Midbrain (tissue), 1 donor: ENCODE results near the gene PYROXD2.

ENCODE experiments used
- DNase-seq: peaks from one replicate; lab custom pipeline; 2025; lab: John Stamatoyannopoulos, UW

PYROXD2 gene

DNA sequence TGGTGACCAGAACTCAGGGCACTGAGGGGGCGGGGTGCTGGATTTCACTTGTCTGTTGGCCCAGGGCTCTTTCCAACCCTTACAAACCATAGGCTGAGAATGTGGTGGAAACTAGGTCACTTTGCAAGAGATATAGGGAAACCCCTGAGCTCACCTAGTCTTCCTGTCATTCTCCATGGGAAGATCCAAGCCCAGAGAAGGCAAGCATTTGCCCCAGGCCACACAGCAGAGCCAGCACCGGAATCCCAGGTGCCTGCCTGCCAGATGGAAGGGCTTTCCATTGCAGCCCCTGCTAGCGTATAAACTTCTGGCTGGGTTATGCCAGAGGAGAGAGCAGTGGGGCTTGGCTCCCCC is 427 bp downstream of the PYROXD2 start:
- DNase-seq, result no peak

DNA sequence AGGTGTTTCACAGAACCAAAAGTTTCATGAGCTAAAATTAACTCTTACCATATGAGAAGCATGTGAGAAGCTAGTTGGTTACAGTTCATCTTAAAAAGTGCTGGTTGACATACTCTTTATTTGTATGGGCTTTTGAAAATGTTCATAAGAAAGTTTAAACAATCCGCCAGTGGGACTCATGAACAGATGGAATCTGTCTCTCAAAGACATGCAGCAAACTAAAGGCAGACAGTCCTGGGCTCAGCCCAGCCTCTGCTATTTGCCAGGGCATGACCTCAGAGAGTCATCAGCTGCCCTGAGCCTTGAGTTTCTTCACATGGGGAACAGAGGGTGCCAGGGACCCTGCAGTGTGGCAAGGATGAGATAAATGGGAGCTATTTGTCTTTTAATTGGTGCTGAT is 3.2 kb downstream of the PYROXD2 start:
- no peak for DNase-seq

DNA sequence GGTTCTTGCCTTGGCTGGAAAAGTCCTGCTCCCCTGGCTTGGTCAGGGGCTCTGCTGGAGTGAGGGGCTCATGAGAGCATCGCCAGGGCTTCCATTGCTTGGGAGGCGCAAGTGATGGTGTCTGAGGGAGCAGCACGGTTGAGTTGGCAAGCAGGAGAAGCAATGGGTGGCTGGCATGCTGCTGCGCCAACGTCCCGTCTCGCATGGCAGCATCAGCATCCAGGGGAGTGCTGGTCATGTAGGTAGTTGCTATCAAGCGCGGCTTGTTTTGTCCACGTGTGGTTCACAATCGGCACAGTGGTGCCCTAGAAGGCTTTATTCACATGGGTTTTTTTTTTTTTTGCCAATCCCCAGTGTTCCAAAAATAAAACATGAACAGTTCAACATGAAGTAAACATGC is 3.8 kb downstream of the PYROXD2 start:
- no peak for DNase-seq

DNA sequence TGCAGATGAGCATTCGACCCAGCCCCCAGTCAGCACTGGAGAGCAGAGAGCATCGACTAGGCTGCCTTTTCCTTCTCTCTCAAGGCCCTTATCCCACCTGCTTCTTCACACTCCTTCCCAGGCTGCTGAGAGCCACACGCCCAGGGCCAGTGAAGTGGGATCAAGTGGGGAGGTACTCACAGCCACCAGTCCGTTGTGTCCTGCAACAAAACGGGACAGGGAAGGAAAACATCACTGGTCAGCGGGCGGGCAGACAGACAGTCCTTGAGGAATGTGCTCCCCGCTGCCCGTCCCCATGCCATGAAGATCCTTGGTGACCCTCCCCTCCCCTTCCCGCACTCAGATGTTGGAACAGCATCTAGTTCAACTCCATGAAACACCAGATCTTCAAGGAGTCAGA is 4.2 kb downstream of the PYROXD2 start:
- DNase-seq, result no peak

- DNase-seq, result no peak
These were observed 4.7 kb downstream of the PYROXD2 start for GRCh38 chr10:98410135-98410743.

DNA sequence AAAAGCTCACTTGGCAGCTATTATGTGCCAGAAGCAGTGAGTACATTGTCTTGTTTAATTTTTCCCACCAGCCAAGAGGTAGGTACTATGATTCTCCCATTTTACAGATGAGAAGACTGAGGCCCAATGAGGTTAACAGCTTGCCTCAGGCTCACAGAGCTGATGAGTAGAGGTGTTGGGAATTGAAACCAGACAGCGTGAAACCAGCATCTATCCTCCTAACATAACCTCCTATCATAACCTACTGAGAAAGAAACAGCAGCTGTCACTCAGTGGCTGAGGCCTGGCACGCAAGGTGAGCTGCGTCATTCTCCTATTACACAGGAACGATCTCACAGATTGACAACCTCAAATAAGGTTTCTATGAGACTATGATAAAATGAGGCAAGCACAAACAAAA is 6.2 kb downstream of the PYROXD2 start:
- no peak for DNase-seq

GRCh38 chr10:98407744-98408241 is 7.2 kb downstream of the PYROXD2 start:
- DNase-seq, result no peak

DNA sequence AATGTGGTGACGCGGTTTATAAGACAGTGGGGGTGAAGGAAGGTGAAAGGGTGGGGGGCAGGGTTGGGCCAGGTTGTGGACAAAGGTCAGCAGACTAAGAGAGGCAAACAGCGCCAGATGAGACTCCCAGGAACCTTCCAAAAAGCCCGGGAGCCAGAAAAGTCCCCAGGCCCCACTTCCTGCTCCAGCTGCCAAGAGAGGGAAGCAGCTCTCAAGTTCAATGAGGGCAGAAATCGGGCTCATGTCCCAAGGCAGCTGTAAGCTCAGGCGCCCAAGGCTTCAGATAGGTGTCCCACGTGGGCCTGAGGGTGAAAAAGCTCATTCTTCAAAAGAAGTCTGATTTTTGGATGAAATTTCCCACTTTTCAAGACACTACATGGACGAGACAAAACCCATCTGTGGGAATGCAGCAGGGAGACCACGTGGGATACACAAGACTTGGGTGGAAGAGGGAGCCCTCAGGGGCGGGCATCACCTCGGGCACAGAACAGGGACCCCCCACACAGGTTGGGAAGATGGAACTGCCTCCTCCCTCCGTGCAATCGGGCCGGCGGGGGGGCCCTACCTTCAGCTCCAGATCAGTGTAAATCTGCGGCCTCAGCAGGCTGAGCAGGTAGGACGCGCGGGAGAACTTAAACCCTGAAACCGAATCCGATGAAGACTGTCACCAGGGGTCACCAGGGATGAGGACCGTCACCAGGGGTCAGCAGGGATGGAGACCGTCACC is 7.8 kb downstream of the PYROXD2 start:
- no peak for DNase-seq

GRCh38 chr10:98405422-98405821 is 9.6 kb downstream of the PYROXD2 start:
- DNase-seq, result no peak

DNA sequence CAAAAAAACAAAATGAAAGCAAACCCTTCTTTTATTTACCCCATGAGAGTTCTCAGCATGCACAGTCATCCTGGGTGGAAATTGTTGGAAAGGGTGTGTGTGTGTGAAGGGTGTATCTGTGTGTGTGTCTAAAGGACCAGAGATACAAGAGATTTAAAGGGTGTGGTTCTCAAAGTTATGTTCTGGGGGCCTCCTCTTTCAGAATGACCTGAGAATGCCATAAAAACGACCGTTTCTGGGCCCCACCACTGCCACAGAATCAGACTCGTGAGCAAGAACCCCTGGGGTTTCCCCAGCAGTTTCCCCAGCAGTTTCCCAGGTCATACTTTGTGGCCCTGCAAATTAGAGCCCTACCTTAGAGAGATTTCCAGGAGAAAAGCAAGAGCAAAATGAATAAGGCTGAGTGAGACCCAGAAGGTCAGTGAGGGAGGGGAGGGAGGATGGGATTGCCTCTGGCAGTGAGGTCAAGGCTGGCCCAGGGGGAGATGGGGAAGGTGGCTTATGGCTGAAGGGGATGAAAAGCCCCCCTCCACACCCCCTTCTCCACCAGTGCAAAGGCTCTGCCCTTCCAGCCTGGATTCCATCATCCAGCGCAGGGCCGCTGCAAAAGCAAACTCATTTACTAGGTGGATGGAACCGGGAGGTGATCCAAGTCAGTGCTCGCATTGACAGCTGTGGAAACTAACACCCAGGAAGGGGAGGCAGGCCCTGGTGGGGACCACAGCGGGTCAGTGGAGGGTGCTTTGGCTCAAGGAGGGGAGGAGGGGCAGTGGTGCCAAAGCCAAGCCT is 10.2 kb downstream of the PYROXD2 start:
- DNase-seq, result no peak

GRCh38 chr10:98403812-98404504 is 11.0 kb downstream of the PYROXD2 start:
- DNase-seq, result no peak

DNA sequence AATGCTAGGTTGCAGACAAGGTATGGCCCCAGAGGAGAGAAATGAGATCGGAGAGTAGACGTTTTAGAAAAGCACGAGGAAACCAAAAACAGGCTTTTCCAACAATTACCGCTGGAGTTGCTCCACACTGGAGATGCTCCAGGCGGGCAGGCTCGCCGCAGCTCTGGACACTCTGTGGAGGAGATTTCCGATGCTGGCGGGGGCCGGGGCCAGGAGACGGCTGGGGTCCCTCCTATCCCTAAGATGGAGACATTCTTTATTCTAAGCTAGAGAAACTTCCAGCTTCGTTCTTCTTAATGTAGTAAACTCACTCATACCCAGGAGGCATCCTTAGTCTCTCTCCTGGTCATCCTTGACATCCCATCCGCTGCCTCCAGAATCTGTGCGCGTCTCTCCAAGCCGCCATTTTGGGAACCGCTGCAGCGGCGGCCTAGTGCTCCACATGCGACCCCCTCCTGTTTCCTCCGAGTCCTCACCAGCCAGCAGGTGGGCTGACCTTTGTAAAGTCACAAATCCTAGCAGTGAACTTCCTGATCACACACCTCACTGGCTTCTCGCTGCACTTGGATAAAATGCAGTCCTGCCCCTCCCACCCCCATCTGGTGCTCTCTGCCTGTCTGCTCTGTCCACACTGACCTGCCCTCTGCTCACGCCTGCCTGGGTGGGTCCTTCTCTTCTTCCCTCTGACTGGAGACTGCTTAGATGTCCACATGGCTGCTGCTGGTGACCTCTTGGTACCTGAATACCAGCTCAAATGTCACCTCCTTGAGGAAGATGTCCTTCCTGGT is 11.9 kb downstream of the PYROXD2 start:
- no peak for DNase-seq

- no peak for DNase-seq
These were observed 12.5 kb downstream of the PYROXD2 start for GRCh38 chr10:98402478-98402877.

- no peak for DNase-seq
These were observed 14.5 kb downstream of the PYROXD2 start for GRCh38 chr10:98400482-98400881.

GRCh38 chr10:98399784-98400183 is 15.2 kb downstream of the PYROXD2 start:
- DNase-seq, result no peak

DNA sequence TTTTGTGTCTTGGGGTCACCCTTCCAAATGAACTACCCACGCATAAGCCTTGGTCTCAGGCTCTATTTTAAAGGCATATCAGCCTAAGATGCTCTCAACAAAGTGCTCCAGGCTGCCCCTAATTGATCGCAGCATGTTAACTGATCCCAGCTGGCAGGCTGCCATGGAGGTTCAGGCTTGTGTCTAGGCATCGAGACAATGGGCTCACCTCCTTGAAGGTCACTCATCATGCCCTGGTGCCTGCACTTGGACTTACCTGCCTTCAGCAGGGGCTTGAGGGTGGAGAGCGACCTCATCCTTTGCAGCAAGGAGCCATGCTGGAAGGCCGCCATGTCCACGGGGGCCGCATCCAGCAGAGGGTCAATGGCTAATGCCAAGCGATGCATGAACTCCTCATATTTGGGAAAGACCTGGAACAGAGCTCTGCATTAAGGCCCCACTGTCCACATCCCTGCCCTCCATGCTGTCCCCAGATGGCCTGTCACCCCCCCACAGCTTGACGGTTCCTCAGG is 17.8 kb downstream of the PYROXD2 start:
- no peak for DNase-seq

GRCh38 chr10:98396096-98397063 is 18.6 kb downstream of the PYROXD2 start:
- no peak for DNase-seq

DNA sequence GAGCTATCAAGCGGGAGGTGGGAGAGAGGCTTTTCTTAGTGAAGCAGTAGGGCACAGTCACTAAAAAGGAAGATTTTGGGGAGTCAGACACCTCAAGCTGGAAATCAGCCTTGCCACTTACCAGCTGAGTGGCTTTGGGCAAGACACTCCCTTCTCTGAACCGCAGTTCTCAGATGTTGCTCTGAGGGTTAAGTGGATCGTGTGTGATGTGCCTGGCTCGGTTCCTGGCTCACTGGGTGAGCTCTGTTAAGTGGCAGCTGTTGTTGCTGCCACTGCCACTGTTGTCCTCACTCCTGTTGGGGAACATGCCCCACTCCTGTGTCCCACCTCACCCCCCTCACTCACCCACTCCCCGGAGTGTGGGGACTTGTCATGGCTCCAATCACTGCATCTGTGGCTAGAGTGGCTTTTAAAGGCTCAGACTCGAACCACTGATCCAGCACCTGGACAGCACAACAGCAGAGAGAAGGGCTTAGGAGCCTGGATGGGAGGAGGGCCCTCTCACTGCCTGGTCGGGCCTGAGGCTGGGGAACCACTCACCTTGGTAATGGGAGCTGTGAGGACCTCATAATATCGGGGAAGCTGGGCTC is 20.0 kb downstream of the PYROXD2 start:
- no peak for DNase-seq

DNA sequence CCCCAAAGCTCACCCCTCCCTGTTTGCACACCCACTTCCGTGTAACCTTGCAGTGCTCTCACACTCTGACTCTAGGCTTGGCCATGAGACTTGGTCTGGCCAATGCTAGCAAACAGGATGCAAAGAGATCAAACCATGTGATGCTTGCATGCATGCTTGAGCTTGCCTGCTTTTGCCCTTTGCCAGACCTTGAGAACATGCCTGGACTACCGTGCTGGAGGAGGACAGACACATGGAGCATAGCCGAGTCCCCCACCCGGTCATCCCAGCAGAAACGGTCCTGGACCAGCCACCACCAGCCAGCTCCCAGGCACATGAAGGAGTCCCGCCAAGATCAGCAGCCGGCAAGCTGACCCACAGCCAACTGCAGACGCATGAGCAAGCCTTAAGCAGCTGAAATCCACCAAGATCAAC is 23.4 kb downstream of the PYROXD2 start:
- DNase-seq, result peak; percentile 6

GRCh38 chr10:98391065-98391464 is 23.9 kb downstream of the PYROXD2 start:
- DNase-seq, result no peak
